GM23248 (cell line): Measurements from ENCODE around the gene GDI1. TPM values are rescaled to one million over a fixed set of nuclear protein-coding genes. Genes with fewer than 3 reads are reported as not detected.

Source experiments
- DNase-seq: peaks from one replicate; pipeline ENCODE4 v3.0.0-alpha.2; 2015
- H2AFZ ChIP-seq: fragments of 200-600 bp; sonication (generic); 2 replicates; pipeline ENCODE4 v1.6.1; 2016; ENCODE audit warnings: antibody characterized with exemption
- H3F3A ChIP-seq: fragments of 200-600 bp; sonication (generic); 2 replicates; pipeline ENCODE4 v1.6.1; 2016; ENCODE audit warnings: mild to moderate bottlenecking, antibody characterized with exemption, mixed run types; ENCODE audit not compliant: insufficient read depth
- H3K27ac ChIP-seq: fragments of 200-600 bp; sonication (generic); 2 replicates; pipeline ENCODE4 v1.5.1; 2016; ENCODE audit warnings: mild to moderate bottlenecking
- H3K27me3 ChIP-seq: fragments of 200-600 bp; sonication (generic); replicated peaks from 2 replicates; pipeline ENCODE4 v1.6.1; 2016; ENCODE audit warnings: mild to moderate bottlenecking; ENCODE audit not compliant: insufficient read depth
- H3K36me3 ChIP-seq: fragments of 200-600 bp; sonication (generic); 2 replicates; pipeline ENCODE4 v1.6.1; 2016; ENCODE audit warnings: low read depth, mild to moderate bottlenecking
- H3K4me1 ChIP-seq: fragments of 200-600 bp; sonication (generic); 2 replicates; pipeline ENCODE4 v1.6.1; 2016; ENCODE audit warnings: mild to moderate bottlenecking; ENCODE audit not compliant: insufficient read depth
- H3K4me2 ChIP-seq: fragments of 200-600 bp; sonication (generic); one replicate; pipeline ENCODE4 v1.6.1; 2016; ENCODE audit warnings: mild to moderate bottlenecking; ENCODE audit not compliant: unreplicated experiment
- H3K4me3 ChIP-seq: fragments of 200-600 bp; sonication (generic); 2 replicates; pipeline ENCODE4 v1.5.1; 2016; ENCODE audit warnings: mild to moderate bottlenecking
- H3K79me2 ChIP-seq: fragments of 200-600 bp; sonication (generic); 2 replicates; pipeline ENCODE4 v1.6.1; 2016; ENCODE audit warnings: mild to moderate bottlenecking; ENCODE audit not compliant: insufficient read depth
- H3K9ac ChIP-seq: fragments of 200-600 bp; sonication (generic); 2 replicates; pipeline ENCODE4 v1.6.1; 2016; ENCODE audit warnings: mild to moderate bottlenecking
- H3K9me2 ChIP-seq: fragments of 200-600 bp; sonication (generic); 2 replicates; pipeline ENCODE4 v1.6.1; 2016; ENCODE audit warnings: mixed run types, mild to moderate bottlenecking, moderate library complexity; ENCODE audit not compliant: insufficient read depth
- H3K9me3 ChIP-seq: fragments of 200-600 bp; sonication (generic); one replicate; pipeline ENCODE4 v1.6.1; 2017; ENCODE audit warnings: low read depth
- H4K20me1 ChIP-seq: fragments of 200-600 bp; sonication (generic); 2 replicates; pipeline ENCODE4 v1.6.0; 2016; ENCODE audit not compliant: insufficient read depth
- EZH2 ChIP-seq: fragments of 200-600 bp; sonication (generic); IDR thresholded peaks from 2 replicates; pipeline ENCODE4 v1.6.1; 2018; ENCODE audit warnings: antibody characterized with exemption, mild to moderate bottlenecking; ENCODE audit not compliant: insufficient read depth, poor library complexity, severe bottlenecking
- EZH2phosphoT487 ChIP-seq: fragments of 200-600 bp; sonication (generic); IDR thresholded peaks from 2 replicates; pipeline ENCODE4 v1.6.1; 2018; ENCODE audit warnings: antibody characterized with exemption, moderate library complexity, mild to moderate bottlenecking, low read depth; ENCODE audit not compliant: insufficient read depth
- WGBS, 2 experiments: methylation state at CpG; one replicate each; pipeline ENCODE4 v1.1.6; 2015 to 2017; ENCODE audit warnings: low lambda C conversion rate in 2 of 2, low coverage in 1 of 2; ENCODE audit errors: missing lambda C conversion rate in 2 of 2; 5-methylcytosine and 5-hydroxymethylcytosine counted together
- in situ Hi-C: fragments of 300-500 bp; cut with MboI; formaldehyde crosslinking; loops from 2 replicates; pipeline ENCODE4 v1.15.0; 2020
- polyA plus RNA-seq: library from polyadenylated mRNA; unstranded; fragments of >200 nt; fragmentation: Nextera tagmentation; extraction: Ambion mirVana; gene quantifications from 2 replicates; pipeline ENCODE4 v1.2.1, GENCODE V29; 2016
- total RNA-seq: library from RNA; depleted of rRNA; stranded (reverse); fragments of >200 nt; shearing (Covaris generic); gene quantifications from 2 replicates; pipeline ENCODE4 v1.2.3, GENCODE V29; 2014

The GDI1 gene
- total and polyA plus RNA-seq, 2 experiments from 2014 or later, result 87.1 to 196 TPM

DNA sequence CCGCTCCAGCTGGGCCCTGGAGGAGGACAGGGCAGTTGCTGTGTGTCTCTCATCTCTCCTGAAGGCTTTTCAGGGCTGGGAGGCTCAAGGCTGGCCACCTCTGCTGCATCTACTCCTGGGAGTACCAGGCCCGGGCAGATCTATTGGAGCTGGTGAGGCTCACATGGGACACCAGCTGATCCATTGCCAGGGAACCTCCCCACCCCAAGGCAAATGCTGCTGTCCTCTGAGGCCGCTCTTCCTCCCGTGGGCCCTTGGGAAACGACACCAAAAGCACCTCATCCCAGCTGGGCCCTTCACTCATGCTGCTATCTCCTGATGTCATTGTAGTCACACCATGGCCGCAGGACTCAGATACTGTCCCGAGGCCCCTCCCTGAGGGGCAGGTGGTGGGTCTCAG, 45.8 kb downstream of the GDI1 start:
- Histone ChIP-seq H3K4me3 (no peak overlapping the region), H3F3A (peaks cover under 1% of the 10 kb centered on the region; the same call in 1 of the 2 replicates), H3K9ac (no peak overlapping the region), H3K27ac (no peak overlapping the region), H3K9me3 (no peaks in the 10 kb centered on the region), H2AFZ (no peak overlapping the region), H3K36me3 (no peaks in the 10 kb centered on the region), H3K79me2 (peaks cover 18% of the 10 kb centered on the region), H3K4me2 (no peak overlapping the region), H3K27me3 (no peaks in the 10 kb centered on the region), H3K9me2 (no peaks in the 10 kb centered on the region), H4K20me1 (no peaks in the 10 kb centered on the region), H3K4me1 (no peaks in the 10 kb centered on the region)
- TF ChIP-seq EZH2phosphoT487, result no peak
- no peak for TF ChIP-seq EZH2
- WGBS, 2 experiments, result 28 to 71% methylated on average over 2 to 4 of the region's 7 CpGs
- DNase-seq, result no peak
- in situ Hi-C loops, result no loop called here

DNA sequence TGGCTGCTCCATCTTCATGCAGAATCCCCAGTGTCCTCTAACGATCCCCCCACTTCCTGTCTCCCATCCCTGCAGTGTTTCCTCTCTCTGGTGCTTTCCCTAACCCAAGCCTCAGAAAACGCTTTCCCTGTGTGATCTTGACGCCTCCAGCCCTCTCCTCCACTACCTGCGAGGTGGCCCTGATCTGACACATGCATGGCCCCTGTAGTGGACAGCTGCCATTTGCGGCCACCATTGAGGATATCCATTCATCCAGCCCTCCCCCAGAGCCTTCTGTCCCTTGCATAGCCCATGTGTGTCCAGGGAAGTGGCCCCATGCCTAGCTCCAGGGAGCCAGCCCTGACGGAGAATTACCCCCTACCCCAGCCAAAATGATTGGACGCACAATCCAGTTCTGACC, 46.4 kb downstream of the GDI1 start:
- H3K27me3 ChIP-seq, result no peaks in the 10 kb centered on the region
- H3F3A ChIP-seq, result no peaks in the 10 kb centered on the region
- no peak overlapping the region for H3K9ac ChIP-seq
- TF ChIP-seq EZH2phosphoT487, result no peak
- TF ChIP-seq EZH2, result no peak
- WGBS, 2 experiments, result 85 to 89% methylated on average over 4 to 6 of the region's 7 CpGs
- no peaks in the 10 kb centered on the region for H3K36me3 ChIP-seq
- no peaks in the 10 kb centered on the region for H3K9me2 ChIP-seq
- H3K4me1 ChIP-seq, result no peaks in the 10 kb centered on the region
- no peak overlapping the region for H3K4me3 ChIP-seq
- peaks cover 24% of the 10 kb centered on the region for H3K79me2 ChIP-seq
- DNase-seq, result no peak
- no peak overlapping the region for H3K4me2 ChIP-seq
- no peaks in the 10 kb centered on the region for H4K20me1 ChIP-seq
- in situ Hi-C loops, result no loop called here
- no peak overlapping the region for H2AFZ ChIP-seq
- no peaks in the 10 kb centered on the region for H3K9me3 ChIP-seq
- no peak overlapping the region for H3K27ac ChIP-seq

DNA sequence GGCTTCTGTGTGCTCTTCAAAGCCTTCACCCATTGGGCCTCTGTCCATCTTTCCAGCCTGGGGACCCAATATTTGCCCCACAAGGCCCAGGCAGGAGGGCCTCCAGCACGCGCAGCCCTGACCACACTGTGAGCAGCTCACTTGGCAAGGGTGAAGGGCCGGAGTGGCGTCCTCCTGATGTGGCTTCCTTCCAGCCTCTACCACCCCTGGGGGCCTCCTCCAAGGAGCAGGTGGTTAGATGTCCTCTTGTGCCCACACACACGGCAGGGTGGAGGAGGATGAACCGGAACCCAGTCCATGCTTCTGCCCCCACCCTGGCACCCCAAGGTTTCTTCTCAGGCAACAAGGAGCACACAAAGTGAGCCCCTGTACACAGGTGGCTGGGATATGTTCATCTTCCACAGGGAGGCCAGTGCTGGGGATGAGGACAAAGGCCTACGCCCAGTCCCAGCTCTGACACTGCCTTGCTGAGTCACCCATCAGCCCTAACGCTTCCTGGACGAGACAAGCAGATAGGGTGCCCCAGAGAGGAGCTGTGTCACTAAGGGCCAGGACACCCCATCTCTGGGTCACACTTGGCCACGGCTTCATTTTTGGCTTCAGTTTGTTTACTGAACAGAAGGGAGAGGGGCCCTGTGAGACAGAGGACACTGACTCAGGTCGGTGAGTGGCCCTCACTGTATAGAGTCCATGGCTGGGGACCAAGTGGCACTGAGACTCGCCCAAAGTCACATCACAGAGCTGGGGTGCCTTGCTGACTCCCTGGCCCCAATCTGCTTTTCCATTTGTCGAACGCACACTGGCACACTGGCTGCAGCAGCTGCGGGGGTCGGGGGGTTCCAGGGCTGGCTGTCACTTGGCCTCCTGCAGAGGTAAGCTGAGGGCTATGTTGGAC, 47.5 kb downstream of the GDI1 start:
- no peak for TF ChIP-seq EZH2phosphoT487
- no peak for TF ChIP-seq EZH2
- Histone ChIP-seq H3K4me1 (no peaks in the 10 kb centered on the region), H3K27ac (no peak overlapping the region), H3K9me3 (no peaks in the 10 kb centered on the region), H4K20me1 (no peaks in the 10 kb centered on the region), H3K9ac (no peak overlapping the region), H3K27me3 (no peaks in the 10 kb centered on the region), H3F3A (no peaks in the 10 kb centered on the region), H3K4me2 (no peak overlapping the region), H2AFZ (no peak overlapping the region), H3K79me2 (peaks cover 27% of the 10 kb centered on the region), H3K9me2 (no peaks in the 10 kb centered on the region), H3K36me3 (no peaks in the 10 kb centered on the region), H3K4me3 (no peak overlapping the region)
- 69 to 73% methylated on average over 9 of the region's 16 CpGs for WGBS, 2 experiments
- peak; percentile 55 for DNase-seq
- in situ Hi-C loops, result no loop called here

DNA sequence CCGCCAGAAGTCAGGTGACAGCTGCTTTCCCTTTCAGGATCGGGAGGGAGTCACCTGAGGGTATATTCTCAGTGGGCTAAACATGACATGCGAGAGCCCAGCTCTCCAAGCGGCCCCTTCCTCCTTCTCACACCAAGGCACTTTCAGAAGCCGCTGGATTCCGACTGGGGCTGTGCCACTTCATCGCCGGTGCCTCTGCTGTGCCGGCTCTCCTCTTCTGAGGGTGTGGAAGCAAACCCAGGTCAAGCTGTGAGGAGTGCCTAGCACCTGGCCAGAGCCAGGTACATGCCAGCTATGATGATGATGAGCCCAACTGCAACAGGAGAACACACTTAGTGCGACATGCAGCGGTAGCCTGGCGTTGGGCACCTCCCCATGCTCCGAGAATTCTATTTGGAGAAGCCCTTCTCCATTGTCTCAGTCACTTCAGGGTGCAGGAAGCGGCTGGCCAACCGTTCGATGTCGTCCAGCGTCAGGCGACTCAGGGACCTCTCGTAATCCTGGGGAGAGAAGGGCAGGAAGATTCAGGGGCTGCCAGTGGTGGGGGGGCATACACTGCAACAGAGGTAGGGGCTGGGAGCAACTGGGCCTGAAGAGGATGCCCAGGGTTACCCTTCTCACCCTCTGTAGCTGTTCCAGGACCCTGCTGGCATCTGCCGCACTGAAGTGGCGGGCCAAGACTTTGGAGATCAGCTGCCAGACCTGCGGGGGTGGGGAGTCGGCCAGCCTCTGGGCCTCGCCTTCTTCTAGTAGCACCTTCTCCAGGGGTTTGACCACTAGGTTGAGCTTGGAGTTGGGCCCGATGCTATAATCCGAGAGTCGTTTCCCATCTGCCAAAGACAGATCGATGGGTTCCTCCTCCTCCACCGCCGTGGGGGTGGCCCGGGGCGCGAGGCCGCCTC, 48.4 kb downstream of the GDI1 start:
- TF ChIP-seq EZH2phosphoT487 (no peak), EZH2 (no peak)
- H3K27ac ChIP-seq, result no peak overlapping the region; the same call in 1 of the 2 replicates
- H3K4me2 ChIP-seq, result peak overlapping the region; percentile 68
- no peaks in the 10 kb centered on the region for H3K9me2 ChIP-seq
- peak overlapping the region; percentile 56; the same call in 1 of the 2 replicates for H2AFZ ChIP-seq
- no peak for DNase-seq
- no peaks in the 10 kb centered on the region for H3K27me3 ChIP-seq
- H3K36me3 ChIP-seq, result no peaks in the 10 kb centered on the region
- H3K9me3 ChIP-seq, result no peaks in the 10 kb centered on the region
- peaks cover 27% of the 10 kb centered on the region for H3K79me2 ChIP-seq
- 36 to 45% methylated on average over 23 to 27 of the region's 35 CpGs for WGBS, 2 experiments
- no peaks in the 10 kb centered on the region for H3K4me1 ChIP-seq
- no peaks in the 10 kb centered on the region for H3F3A ChIP-seq
- H4K20me1 ChIP-seq, result no peaks in the 10 kb centered on the region
- peak overlapping the region; percentile 78 for H3K4me3 ChIP-seq
- in situ Hi-C loops, result no loop called here
- peak overlapping the region; percentile 80 for H3K9ac ChIP-seq
